Measurements from ENCODE around the gene CD244.

GRCh38 chr1:160910170-160910750, 47.6 kb upstream of the CD244 start:
- TF ChIP-seq CTCF (IDR thresholded peaks at IDR 0.05): no peak
- TF ChIP-seq POLR2A (IDR thresholded peaks at IDR 0.05): no peak

All from stomach (tissue), 4 donors.